Activated B cell treated with CpG ODN at 0.5 μM for 24 hours (primary cell): Measurements from ENCODE around the gene FSD1. TPM values are rescaled to one million over a fixed set of nuclear protein-coding genes. Genes with fewer than 3 reads are reported as not detected.

Source experiments
- ATAC-seq: fragments of 200-7000 bp; cut with Tn5 transposase; one replicate; pipeline ENCODE4 v1.10.0; 2021; ENCODE audit warnings: low read depth, mild to moderate bottlenecking, moderate library complexity
- CTCF ChIA-PET: fragments of 350-600 bp; sonication (Branson Sonifier 250); formaldehyde crosslinking; loops from one replicate; lab custom pipeline; 2021; ENCODE audit warnings: antibody characterized with exemption; lab: Charles Lee
- POLR2A ChIA-PET: fragments of 350-600 bp; sonication (Branson Sonifier 250); formaldehyde crosslinking; loops from one replicate; lab custom pipeline; 2021; ENCODE audit warnings: antibody characterized with exemption; lab: Charles Lee
- DNase-seq: peaks from one replicate; pipeline ENCODE4 v3.0.0; 2022
- H3K27ac Mint-ChIP-seq: one replicate; pipeline ENCODE4 v1.8.0; 2020; ENCODE audit warnings: mixed read lengths
- H3K27me3 Mint-ChIP-seq: one replicate; pipeline ENCODE4 v1.8.0; 2021; ENCODE audit warnings: mixed read lengths
- H3K36me3 Mint-ChIP-seq: one replicate; pipeline ENCODE4 v1.8.0; 2021; ENCODE audit warnings: low read depth, mixed read lengths
- H3K4me1 Mint-ChIP-seq: one replicate; pipeline ENCODE4 v1.8.0; 2021; ENCODE audit warnings: mixed read lengths
- H3K4me3 Mint-ChIP-seq: one replicate; pipeline ENCODE4 v1.8.0; 2020; ENCODE audit warnings: mild to moderate bottlenecking, mixed read lengths
- H3K9me3 Mint-ChIP-seq: one replicate; pipeline ENCODE4 v1.8.0; 2020; ENCODE audit warnings: mixed read lengths
- CTCF ChIP-seq: fragments of 200-600 bp; IDR thresholded peaks from one replicate; pipeline ENCODE4 v1.8.0; 2022; ENCODE audit warnings: antibody characterized with exemption, mild to moderate bottlenecking
- intact Hi-C: fragments of 100-400 bp; cut with micrococcal nuclease; formaldehyde crosslinking; loops from one replicate; pipeline ENCODE4 v1.15.1; 2024
- total RNA-seq: library from RNA; stranded (reverse); gene quantifications from 2 replicates; pipeline ENCODE4 v1.2.3, GENCODE V29; 2022

Gene FSD1
- total RNA-seq, 1 donor from 2014 or later = 2.6 TPM

GRCh38 chr19:4300589-4300988, 3.8 kb upstream of the FSD1 start:
- H3K36me3 Mint-ChIP-seq = no peaks in the 10 kb centered on the region
- no peak overlapping the region for H3K4me3 Mint-ChIP-seq
- POLR2A ChIA-PET = no interaction called here
- ATAC-seq (no peak), DNase-seq (no peak)
- H3K4me1 Mint-ChIP-seq = peaks cover 7% of the 10 kb centered on the region
- no peaks in the 10 kb centered on the region for H3K9me3 Mint-ChIP-seq
- intact Hi-C loops = no loop called here
- H3K27ac Mint-ChIP-seq = no peak overlapping the region
- no peak for TF ChIP-seq CTCF
- CTCF ChIA-PET = no interaction called here
- peaks cover 8% of the 10 kb centered on the region for H3K27me3 Mint-ChIP-seq

- DNase-seq (no peak), ATAC-seq (no peak)
- no peaks in the 10 kb centered on the region for H3K9me3 Mint-ChIP-seq
- H3K27me3 Mint-ChIP-seq = peaks cover 10% of the 10 kb centered on the region
- H3K4me1 Mint-ChIP-seq = peaks cover 7% of the 10 kb centered on the region
- H3K27ac Mint-ChIP-seq = no peak overlapping the region
- no peak for TF ChIP-seq CTCF
- intact Hi-C loops = no loop called here
- CTCF ChIA-PET = no interaction called here
- no peak overlapping the region for H3K4me3 Mint-ChIP-seq
- POLR2A ChIA-PET = no interaction called here
- no peaks in the 10 kb centered on the region for H3K36me3 Mint-ChIP-seq
Observed at GRCh38 chr19:4301590-4302242, 2.7 kb upstream of the FSD1 start.

- Mint-ChIP-seq H3K9me3 (no peaks in the 10 kb centered on the region), H3K27me3 (peaks cover 10% of the 10 kb centered on the region), H3K4me1 (peaks cover 7% of the 10 kb centered on the region), H3K4me3 (no peak within 1 kb of the TSS), H3K27ac (no peak within 1 kb of the TSS), H3K36me3 (no peaks in the 10 kb centered on the region)
- TF ChIP-seq CTCF = no peak
- ChIA-PET POLR2A (no interaction called here), CTCF (no interaction called here)
- intact Hi-C loops = no loop called here
- ATAC-seq (no peak), DNase-seq (no peak)
Observed at GRCh38 chr19:4302243-4302640, 2.2 kb upstream of the FSD1 start, which contains the start of gene TMIGD2. Gene TMIGD2, minus strand, starts transcription at chr19:4302389. Its CDS starts 4 bp downstream, at chr19:4302385.

- ChIA-PET POLR2A (no interaction called here), CTCF (no interaction called here)
- no peak for DNase-seq
- H3K36me3 Mint-ChIP-seq = no peaks in the 10 kb centered on the region
- H3K9me3 Mint-ChIP-seq = no peaks in the 10 kb centered on the region
- peak overlapping the region; percentile 41 for H3K4me3 Mint-ChIP-seq
- H3K27me3 Mint-ChIP-seq = peaks cover 10% of the 10 kb centered on the region
- H3K4me1 Mint-ChIP-seq = peaks cover 7% of the 10 kb centered on the region
- intact Hi-C loops = no loop called here
- no peak overlapping the region for H3K27ac Mint-ChIP-seq
- no peak for ATAC-seq
- no peak for TF ChIP-seq CTCF
Observed at GRCh38 chr19:4303819-4304537, 420 bp upstream of the FSD1 start.

GRCh38 chr19:4305257-4305612, 837 bp downstream of the FSD1 start:
- CTCF ChIA-PET = no interaction called here
- POLR2A ChIA-PET = no interaction called here
- Mint-ChIP-seq H3K4me3 (no peak overlapping the region), H3K36me3 (no peaks in the 10 kb centered on the region), H3K9me3 (no peaks in the 10 kb centered on the region), H3K4me1 (peaks cover 7% of the 10 kb centered on the region), H3K27ac (no peak overlapping the region), H3K27me3 (peaks cover 10% of the 10 kb centered on the region)
- no peak for TF ChIP-seq CTCF
- intact Hi-C loops = no loop called here
- ATAC-seq (no peak), DNase-seq (no peak)
